Uterus (tissue), 4 donors: ENCODE measurements around the gene MACIR. TPM values are rescaled to one million over a fixed set of nuclear protein-coding genes. Genes with fewer than 3 reads are reported as not detected.

Experiments used
- DNase-seq, 2 donors: peaks; one replicate each; pipeline ENCODE4 v3.0.0-alpha.2; 2019 to 2020
- H3K27ac ChIP-seq, 2 donors: fragments of 200-600 bp; sonication (generic); 1 replicate in 1 of 2; 2 replicates in 1 of 2; pipeline ENCODE4 v1.5.1; 2016 to 2018
- H3K27me3 ChIP-seq, 2 donors: fragments of 200-600 bp; sonication (generic); one replicate each; pipeline ENCODE4 v1.5.1; 2018 to 2019; ENCODE audit warnings: control low read depth in 1 of 2
- H3K36me3 ChIP-seq, 2 donors: fragments of 200-600 bp; sonication (generic); one replicate each; pipeline ENCODE4 v1.5.1; 2019; ENCODE audit warnings: control low read depth in 1 of 2
- H3K4me1 ChIP-seq, 2 donors: fragments of 200-600 bp; sonication (generic); one replicate each; pipeline ENCODE4 v1.5.1; 2018 to 2019; ENCODE audit warnings: control low read depth in 1 of 2
- H3K4me3 ChIP-seq, 2 donors: fragments of 200-600 bp; sonication (generic); 1 replicate in 1 of 2; 2 replicates in 1 of 2; pipeline ENCODE4 v1.5.1; 2018 to 2019; ENCODE audit warnings: mild to moderate bottlenecking in 1 of 2
- H3K9me3 ChIP-seq, 2 donors: fragments of 200-600 bp; sonication (generic); one replicate each; pipeline ENCODE4 v1.5.1; 2019; ENCODE audit warnings: control low read depth in 1 of 2
- CTCF ChIP-seq, 4 experiments: fragments of 200-600 bp in 2 of 4; fragments of 450-650 bp in 2 of 4; sonication (generic) in 2 of 4; IDR thresholded peaks; one replicate each; pipeline ENCODE4 v1.5.1; 2016 to 2019; ENCODE audit warnings: antibody characterized with exemption in 4 of 4, mild to moderate bottlenecking in 2 of 4, moderate library complexity in 1 of 4
- POLR2A ChIP-seq, 2 donors: fragments of 450-650 bp; IDR thresholded peaks; one replicate each; pipeline ENCODE4 v1.6.1; 2016; ENCODE audit warnings: antibody characterized with exemption in 2 of 2, mild to moderate bottlenecking in 1 of 2, moderate library complexity in 1 of 2
- intact Hi-C: fragments of 100-400 bp; cut with DNase I; formaldehyde crosslinking; loops from one replicate; pipeline ENCODE4 v1.15.1; 2023; ENCODE audit warnings: low total_unique reads
- total RNA-seq, 4 donors: library from RNA; depleted of rRNA in 3 of 4; stranded (reverse); fragments of >200 nt in 3 of 4; gene quantifications; one replicate each; pipeline versions ENCODE4 v1.1.0 to v1.2.4, GENCODE V29; 2014 to 2023
- donor health status: DM: yes; HTN: yes; CAD: no.

The MACIR gene
- total RNA-seq, 4 donors from 2014 or later = 0.51 to 14.9 (median 6.5) TPM

- Histone ChIP-seq H3K36me3 (no peaks in the 10 kb centered on the region), H3K4me3 (no peak overlapping the region), H3K27ac (no peak overlapping the region), H3K9me3 (no peaks in the 10 kb centered on the region), H3K27me3 (no peaks in the 10 kb centered on the region), H3K4me1 (no peaks in the 10 kb centered on the region)
- DNase-seq = no peak
- intact Hi-C loops = no loop called here
- TF ChIP-seq POLR2A (IDR thresholded peaks at IDR 0.05) (no peak), CTCF (IDR thresholded peaks at IDR 0.05) (peak; percentile 52 to 65 (median 58))
Measured at GRCh38 chr5:103232393-103232999, 26.1 kb upstream of the MACIR start.

GRCh38 chr5:103234239-103234975 lies 24.2 kb upstream of the MACIR start:
- Histone ChIP-seq H3K4me3 (no peak overlapping the region), H3K9me3 (no peaks in the 10 kb centered on the region), H3K36me3 (no peaks in the 10 kb centered on the region), H3K4me1 (no peaks in the 10 kb centered on the region), H3K27me3 (peaks cover 0 to 3% of the 10 kb centered on the region in 2 donors), H3K27ac (no peak overlapping the region)
- DNase-seq = no peak
- intact Hi-C loops = no loop called here
- no peak for TF ChIP-seq POLR2A (IDR thresholded peaks at IDR 0.05)
- TF ChIP-seq CTCF (IDR thresholded peaks at IDR 0.05) = no peak

- TF ChIP-seq CTCF (IDR thresholded peaks at IDR 0.05) = no peak
- no peak for TF ChIP-seq POLR2A (IDR thresholded peaks at IDR 0.05)
- intact Hi-C loops = no loop called here
- no peak overlapping the region for H3K27ac ChIP-seq
Measured at GRCh38 chr5:103235891-103236290, 22.7 kb upstream of the MACIR start.

GRCh38 chr5:103237778-103238177 lies 20.8 kb upstream of the MACIR start:
- no peak for TF ChIP-seq CTCF (IDR thresholded peaks at IDR 0.05)
- TF ChIP-seq POLR2A (IDR thresholded peaks at IDR 0.05) = no peak
- Histone ChIP-seq H3K4me3 (no peak overlapping the region), H3K4me1 (no peaks in the 10 kb centered on the region), H3K27ac (no peak overlapping the region), H3K9me3 (no peaks in the 10 kb centered on the region), H3K27me3 (peaks cover 0 to 3% of the 10 kb centered on the region in 2 donors), H3K36me3 (no peaks in the 10 kb centered on the region)
- intact Hi-C loops = no loop called here
- no peak for DNase-seq

More at GRCh38 chr5:103235891-103236290, 22.7 kb upstream of the MACIR start:
- Histone ChIP-seq H3K36me3 (no peaks in the 10 kb centered on the region), H3K27me3 (peaks cover 0 to 3% of the 10 kb centered on the region in 2 donors), H3K4me1 (no peaks in the 10 kb centered on the region), H3K9me3 (no peaks in the 10 kb centered on the region), H3K4me3 (no peak overlapping the region)
- no peak for DNase-seq

GRCh38 chr5:103243665-103244064 lies 14.9 kb upstream of the MACIR start:
- intact Hi-C loops = no loop called here
- TF ChIP-seq POLR2A (IDR thresholded peaks at IDR 0.05) = no peak
- TF ChIP-seq CTCF (IDR thresholded peaks at IDR 0.05) = no peak
- H3K9me3 ChIP-seq = no peaks in the 10 kb centered on the region
- H3K4me1 ChIP-seq = no peaks in the 10 kb centered on the region
- H3K27ac ChIP-seq = no peak overlapping the region
- no peak for DNase-seq
- peaks cover 0 to 3% of the 10 kb centered on the region in 2 donors for H3K27me3 ChIP-seq
- no peak overlapping the region for H3K4me3 ChIP-seq
- no peaks in the 10 kb centered on the region for H3K36me3 ChIP-seq
